Right ventricle myocardium inferior (tissue), 1 donor: ENCODE results near the gene MMP14. TPM values are rescaled to one million over a fixed set of nuclear protein-coding genes. Genes with fewer than 3 reads are reported as not detected.

Experiments
- ATAC-seq: fragments of 200-7000 bp; cut with Tn5 transposase; one replicate; pipeline ENCODE4 v1.9.1; 2020; ENCODE audit warnings: mild to moderate bottlenecking, moderate library complexity
- DNase-seq: peaks from one replicate; pipeline ENCODE4 v3.0.0; 2021; ENCODE audit errors: missing footprints
- intact Hi-C: fragments of 100-400 bp; cut with DNase I; formaldehyde crosslinking; loops from one replicate; pipeline ENCODE4 v1.11.0; 2022
- total RNA-seq: library from RNA; stranded (reverse); fragmentation: NEBNext Ultra II Directional; extraction: Animal tissue kit (Norgen Biotek cat#: 25700); gene quantifications from one replicate; pipeline ENCODE4 v1.2.1, GENCODE V29; 2021
- donor health status: DM: no; HTN: yes; CAD: no; lungs with severe emphysema.

Gene MMP14
- total RNA-seq, 1 donor from 2014 or later = 26.0 TPM

GRCh38 chr14:22887990-22888378 lies 51.6 kb downstream of the MMP14 start:
- DNase-seq (no peak), ATAC-seq (no peak)
- intact Hi-C loops = no loop called here

GRCh38 chr14:22888662-22889061 lies 52.3 kb downstream of the MMP14 start:
- ATAC-seq (no peak), DNase-seq (no peak)
- intact Hi-C loops = no loop called here

GRCh38 chr14:22890416-22890815 lies 54.0 kb downstream of the MMP14 start:
- DNase-seq (no peak), ATAC-seq (no peak)
- intact Hi-C loops = no loop called here

GRCh38 chr14:22892488-22892887 lies 56.1 kb downstream of the MMP14 start:
- ATAC-seq (no peak), DNase-seq (no peak)
- intact Hi-C loops = no loop called here

- intact Hi-C loops = no loop called here
- DNase-seq (no peak), ATAC-seq (no peak)
Observed at GRCh38 chr14:22893706-22894105, 57.3 kb downstream of the MMP14 start.

GRCh38 chr14:22895402-22895801 lies 59.0 kb downstream of the MMP14 start:
- ATAC-seq (no peak), DNase-seq (no peak)
- intact Hi-C loops = no loop called here

- intact Hi-C loops = no loop called here
- ATAC-seq (no peak), DNase-seq (no peak)
Observed at GRCh38 chr14:22896356-22896755, 60.0 kb downstream of the MMP14 start.

GRCh38 chr14:22896760-22897159 lies 60.4 kb downstream of the MMP14 start:
- intact Hi-C loops = no loop called here
- no peak for ATAC-seq
- no peak for DNase-seq

GRCh38 chr14:22897357-22897756 lies 61.0 kb downstream of the MMP14 start:
- ATAC-seq (no peak), DNase-seq (no peak)
- intact Hi-C loops = no loop called here

Other genes starting within 250 kb of the MMP14 start
- gene DAD1, start 247.4 kb upstream of the MMP14 start, total RNA-seq = 143 TPM
- gene ABHD4, start 238.3 kb upstream of the MMP14 start, total RNA-seq = 22.0 TPM
- gene OR6J1, start 192.2 kb upstream of the MMP14 start, total RNA-seq = not detected
- gene OXA1L, start 69.9 kb upstream of the MMP14 start, total RNA-seq = 170 TPM
- 5.8 TPM for gene SLC7A7, start 21.1 kb upstream of the MMP14 start, total RNA-seq
- gene MRPL52, start 6.7 kb upstream of the MMP14 start, total RNA-seq = 110 TPM
- gene LRP10, start 35.2 kb downstream of the MMP14 start, total RNA-seq = 59.2 TPM
- not detected for gene REM2, start 46.6 kb downstream of the MMP14 start, total RNA-seq
- 40.3 TPM for gene RBM23, start 82.6 kb downstream of the MMP14 start, total RNA-seq
- 48.7 TPM for gene PRMT5, start 92.8 kb downstream of the MMP14 start, total RNA-seq
- gene HAUS4, start 120.5 kb downstream of the MMP14 start, total RNA-seq = 19.5 TPM
- gene AJUBA, start 146.0 kb downstream of the MMP14 start, total RNA-seq = 13.1 TPM
- 5.6 TPM for gene C14orf93, start 173.6 kb downstream of the MMP14 start, total RNA-seq
- 134 TPM for gene PSMB5, start 198.3 kb downstream of the MMP14 start, total RNA-seq
- not detected for gene PSMB11, start 205.6 kb downstream of the MMP14 start, total RNA-seq
- gene CDH24, start 220.9 kb downstream of the MMP14 start, total RNA-seq = 2.5 TPM